Choroid plexus epithelial cell (primary cell): Measurements from ENCODE around the gene RNU1-3.
"Not testable (repeated sequence)": the region's sequence is repeated elsewhere in the genome, so short reads cannot be mapped to it uniquely, and the experiment has no call there.

Experiments
- DNase-seq: peaks from one replicate; pipeline ENCODE4 v3.0.0-alpha.2; 2010; ENCODE audit warnings: low read depth
- H3K4me3 ChIP-seq: 2 replicates; pipeline ENCODE4 v1.5.1; 2011; ENCODE audit warnings: low read depth, mild to moderate bottlenecking, control low read depth, low read length, moderate library complexity

RNU1-3 gene

GRCh38 chr1:16700138-16700895, 33.6 kb upstream of the RNU1-3 start:
- DNase-seq, H3K4me3 ChIP-seq: not testable (repeated sequence)

GRCh38 chr1:16699440-16699839, 32.7 kb upstream of the RNU1-3 start:
- DNase-seq, H3K4me3 ChIP-seq: not testable (repeated sequence)

GRCh38 chr1:16697152-16697551, 30.4 kb upstream of the RNU1-3 start:
- not testable (repeated sequence) for DNase-seq

GRCh38 chr1:16696507-16697150, 29.9 kb upstream of the RNU1-3 start:
- DNase-seq: not testable (repeated sequence)

More at GRCh38 chr1:16697152-16697551, 30.4 kb upstream of the RNU1-3 start:
- not testable (repeated sequence) for H3K4me3 ChIP-seq

GRCh38 chr1:16694308-16694702, 27.6 kb upstream of the RNU1-3 start:
- not testable (repeated sequence) for DNase-seq, H3K4me3 ChIP-seq

More at GRCh38 chr1:16696507-16697150, 29.9 kb upstream of the RNU1-3 start:
- not testable (repeated sequence) for H3K4me3 ChIP-seq

GRCh38 chr1:16693449-16694307, 26.9 kb upstream of the RNU1-3 start:
- DNase-seq, H3K4me3 ChIP-seq: not testable (repeated sequence)

GRCh38 chr1:16692717-16693448, 26.1 kb upstream of the RNU1-3 start:
- DNase-seq, H3K4me3 ChIP-seq: not testable (repeated sequence)

GRCh38 chr1:16692283-16692682, 25.5 kb upstream of the RNU1-3 start:
- H3K4me3 ChIP-seq, DNase-seq: not testable (repeated sequence)

- not testable (repeated sequence) for H3K4me3 ChIP-seq, DNase-seq
Measured at GRCh38 chr1:16690971-16691682, 24.4 kb upstream of the RNU1-3 start.

- not testable (repeated sequence) for H3K4me3 ChIP-seq, DNase-seq
Measured at GRCh38 chr1:16687132-16687800, 20.5 kb upstream of the RNU1-3 start.

- DNase-seq, H3K4me3 ChIP-seq: not testable (repeated sequence)
Measured at GRCh38 chr1:16685445-16686371, 19.0 kb upstream of the RNU1-3 start.
